HAP-1 (cell line): ENCODE results near the gene SVIL.
A peak's percentile ranks its signal among the peaks of the same experiment; 100 is the strongest.

Source experiments
- DNase-seq, 2 experiments: peaks; one replicate each; pipeline ENCODE4 v3.0.0-alpha.2; 2016 to 2020; ENCODE audit warnings: low spot score in 2 of 2
- H3K27me3 ChIP-seq: fragments of 250-450 bp; sonication (Bioruptor Pico); 2 replicates; pipeline ENCODE4 v1.5.1; 2020; ENCODE audit warnings: low read depth, mild to moderate bottlenecking, moderate library complexity
- H3K36me3 ChIP-seq: fragments of 250-450 bp; sonication (Bioruptor Pico); replicated peaks from 2 replicates; pipeline ENCODE4 v1.5.1; 2020; ENCODE audit warnings: mild to moderate bottlenecking
- H3K4me1 ChIP-seq: fragments of 250-450 bp; sonication (Bioruptor Pico); 2 replicates; pipeline ENCODE4 v1.5.1; 2020; ENCODE audit warnings: mild to moderate bottlenecking
- H3K4me3 ChIP-seq: fragments of 250-450 bp; sonication (Bioruptor Pico); 2 replicates; pipeline ENCODE4 v1.5.1; 2020; ENCODE audit warnings: mild to moderate bottlenecking, moderate library complexity
- H3K9me3 ChIP-seq: fragments of 250-450 bp; sonication (Bioruptor Pico); 2 replicates; pipeline ENCODE4 v1.5.1; 2020; ENCODE audit warnings: mild to moderate bottlenecking, moderate library complexity
- in situ Hi-C: fragments of 300-500 bp; cut with MboI; formaldehyde crosslinking; loops from 3 replicates; pipeline ENCODE4 v1.14.3; 2020; ENCODE audit warnings: low sequenced_read_pairs, inconsistent platforms, mixed read lengths

The SVIL gene

DNA sequence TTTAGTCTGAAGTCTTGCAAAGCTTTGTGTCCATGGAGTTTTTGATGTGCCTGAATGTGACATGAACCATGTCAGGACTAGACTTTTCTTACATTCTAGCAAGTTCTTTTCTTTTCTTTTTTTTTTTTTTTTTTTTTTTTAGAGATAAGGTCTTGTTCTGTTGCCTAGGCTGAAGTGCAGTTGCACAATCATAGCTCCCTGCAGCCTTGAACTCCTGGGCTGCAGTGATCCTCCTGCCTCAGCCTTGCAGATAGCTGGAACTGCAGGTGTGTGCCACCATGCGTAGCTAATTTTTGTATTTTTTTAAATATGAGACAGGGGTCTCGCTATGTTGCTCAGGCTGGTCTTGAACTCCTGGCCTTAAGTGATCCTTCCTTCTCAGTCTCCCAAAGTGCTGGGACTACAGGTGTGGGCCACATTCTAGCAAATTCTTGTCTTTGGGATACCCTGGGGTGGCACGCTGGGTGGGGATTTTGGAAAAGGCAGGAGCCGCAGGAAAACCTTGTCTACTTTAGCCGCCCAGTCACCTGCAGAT is 152.8 kb downstream of the SVIL start:
- DNase-seq, result no peak
- H3K36me3 ChIP-seq, result no peaks in the 10 kb centered on the region
- in situ Hi-C loops, result no loop called here
- H3K27me3 ChIP-seq, result no peaks in the 10 kb centered on the region
- H3K9me3 ChIP-seq, result no peaks in the 10 kb centered on the region
- H3K4me1 ChIP-seq, result no peaks in the 10 kb centered on the region
- no peak overlapping the region for H3K4me3 ChIP-seq

DNA sequence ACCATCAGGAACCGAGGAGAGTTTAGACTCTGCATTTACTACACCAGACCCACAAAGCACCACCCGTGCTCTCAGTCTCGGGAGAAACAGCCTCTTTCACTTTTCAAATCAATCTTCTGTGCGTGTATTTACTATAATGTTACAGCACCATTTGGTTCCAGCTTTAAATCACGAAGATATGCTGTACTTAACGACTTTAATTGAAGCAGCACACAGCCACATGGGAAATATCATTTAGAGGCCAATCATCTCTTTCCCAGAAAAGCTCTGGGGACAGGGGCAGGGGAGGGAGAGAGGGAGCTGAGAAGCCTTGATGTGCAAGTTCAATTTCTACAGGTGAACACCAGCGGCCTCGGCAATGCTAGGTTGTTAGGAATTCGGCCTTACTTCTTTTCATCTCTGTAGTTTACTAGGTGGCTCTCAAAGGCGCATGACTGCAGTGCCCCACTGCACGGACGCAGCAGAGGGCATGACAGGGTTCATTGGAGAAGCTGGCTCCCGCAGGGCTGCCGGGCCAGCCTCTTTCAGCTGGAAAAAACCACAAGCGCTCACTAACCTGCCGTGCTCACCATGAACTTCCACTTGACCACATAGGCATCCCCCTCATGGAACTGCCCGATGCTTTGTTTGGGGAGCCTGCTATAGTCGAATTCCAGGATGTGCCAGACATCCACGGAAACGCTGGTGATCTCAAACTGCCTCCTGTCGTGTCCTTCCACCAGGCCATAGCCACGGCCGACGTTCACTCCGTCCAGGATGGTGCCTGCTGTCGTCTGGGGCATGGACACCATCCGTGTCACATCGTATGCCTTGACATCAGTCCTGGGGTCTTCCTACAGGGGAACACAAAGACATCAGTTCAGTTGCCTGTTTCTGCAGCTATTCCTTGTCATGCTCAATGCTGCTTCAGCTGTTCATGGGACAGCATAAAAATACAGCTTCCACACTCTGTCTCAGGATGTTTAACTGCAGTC is 154.5 kb downstream of the SVIL start:
- Histone ChIP-seq H3K9me3 (no peaks in the 10 kb centered on the region), H3K36me3 (no peaks in the 10 kb centered on the region), H3K4me3 (no peak overlapping the region), H3K27me3 (no peaks in the 10 kb centered on the region), H3K4me1 (no peaks in the 10 kb centered on the region)
- in situ Hi-C loops, result no loop called here
- no peak for DNase-seq

DNA sequence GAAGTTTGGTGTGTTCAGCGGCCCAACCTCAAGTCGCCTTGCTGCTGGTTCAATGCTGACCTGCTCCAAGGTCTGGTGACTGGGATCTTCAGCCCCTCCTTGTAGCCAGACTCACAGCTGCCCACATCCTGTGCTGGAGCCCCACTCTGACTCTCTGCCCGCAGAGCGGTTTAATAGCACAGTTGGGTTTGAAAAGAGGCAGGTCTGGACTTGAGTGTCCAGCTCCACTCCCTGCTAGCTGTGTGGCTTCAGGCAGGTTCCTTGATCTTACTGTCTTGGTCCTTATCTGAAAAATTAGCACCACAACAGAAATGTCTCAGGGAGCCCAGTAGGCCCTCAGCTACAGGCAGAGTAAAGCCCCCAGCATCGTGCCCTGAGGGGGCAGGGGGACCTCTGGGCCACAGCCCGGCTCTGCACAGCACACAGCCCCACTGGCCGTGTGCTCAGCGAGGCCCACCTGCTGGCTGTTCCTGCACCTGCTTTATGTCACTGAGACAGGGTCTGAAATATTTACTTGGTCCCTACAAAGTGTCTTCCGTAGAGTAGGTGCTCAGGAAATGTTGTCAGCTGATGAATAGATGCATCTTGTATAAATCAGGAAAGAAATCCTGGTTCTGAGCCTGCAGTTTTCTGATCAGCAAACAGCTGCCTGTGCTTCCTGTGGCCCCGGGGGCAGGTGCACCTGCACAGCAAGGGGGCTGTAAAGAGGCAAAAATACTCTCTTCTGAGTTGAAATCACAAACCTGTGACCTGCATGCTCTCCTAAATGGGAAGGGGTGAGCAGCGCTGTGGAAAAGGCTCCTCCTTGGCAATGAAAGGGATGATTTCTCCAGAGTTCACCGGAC is 155.5 kb downstream of the SVIL start:
- H3K36me3 ChIP-seq, result no peaks in the 10 kb centered on the region
- no peaks in the 10 kb centered on the region for H3K9me3 ChIP-seq
- no peak overlapping the region for H3K4me3 ChIP-seq
- no peaks in the 10 kb centered on the region for H3K4me1 ChIP-seq
- DNase-seq, result no peak
- H3K27me3 ChIP-seq, result no peaks in the 10 kb centered on the region
- in situ Hi-C loops, result no loop called here

DNA sequence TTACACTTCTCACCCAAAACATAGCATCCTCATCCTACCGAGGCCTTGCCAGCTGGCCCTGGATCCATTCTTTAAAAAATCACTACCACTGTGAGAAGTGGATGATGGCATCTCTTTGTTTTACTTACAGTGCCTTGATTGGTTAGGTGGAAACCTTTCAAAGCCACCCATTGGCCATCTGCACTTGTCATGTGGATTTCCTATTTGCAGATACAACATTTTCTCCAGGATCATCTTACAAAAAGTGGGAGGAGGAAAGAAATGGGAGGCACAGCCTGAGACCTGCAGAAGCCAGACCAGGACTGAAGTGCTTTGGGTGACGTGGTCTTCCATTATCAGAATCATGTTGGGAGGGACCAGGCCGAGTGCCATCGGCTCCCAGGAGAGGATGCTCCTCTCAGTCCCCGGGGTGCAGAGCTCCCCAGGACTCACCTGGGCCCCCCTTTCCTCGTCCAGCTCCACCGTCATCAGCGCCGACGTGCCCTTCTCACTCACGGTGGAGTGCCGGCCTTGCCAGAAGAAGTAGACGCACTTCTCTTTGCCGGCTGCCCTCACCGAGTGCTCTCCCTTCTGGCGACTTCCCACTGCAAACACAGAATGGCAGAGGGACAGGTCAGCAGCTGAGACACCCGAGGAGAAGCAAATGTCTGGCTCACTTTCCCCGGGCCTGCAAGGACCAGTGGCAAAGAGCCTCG is 161.2 kb downstream of the SVIL start:
- DNase-seq, result no peak
- in situ Hi-C loops, result no loop called here
- Histone ChIP-seq H3K4me3 (no peak overlapping the region), H3K4me1 (peaks cover 8% of the 10 kb centered on the region; the same call in 1 of the 2 replicates), H3K36me3 (peaks cover 3% of the 10 kb centered on the region; the same call in 1 of the 2 replicates), H3K27me3 (no peaks in the 10 kb centered on the region), H3K9me3 (no peaks in the 10 kb centered on the region)

DNA sequence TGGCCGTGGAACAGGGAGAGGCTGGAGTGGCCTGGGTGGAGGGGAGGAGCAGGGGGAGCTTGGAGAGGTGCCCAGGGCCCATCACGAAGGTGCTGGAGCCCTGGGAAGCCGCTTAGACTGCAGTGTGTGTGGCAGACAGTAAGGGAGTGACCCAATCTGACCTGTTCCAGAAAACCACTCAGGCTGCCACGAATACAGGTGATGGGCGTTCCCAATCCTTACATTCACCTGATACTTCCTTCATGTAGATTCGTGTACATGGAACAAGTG is 161.7 kb downstream of the SVIL start:
- Histone ChIP-seq H3K4me1 (peaks cover 8% of the 10 kb centered on the region; the same call in 1 of the 2 replicates), H3K9me3 (no peaks in the 10 kb centered on the region), H3K36me3 (peaks cover 3% of the 10 kb centered on the region; the same call in 1 of the 2 replicates), H3K27me3 (no peaks in the 10 kb centered on the region), H3K4me3 (no peak overlapping the region)
- DNase-seq, result no peak
- in situ Hi-C loops, result no loop called here

DNA sequence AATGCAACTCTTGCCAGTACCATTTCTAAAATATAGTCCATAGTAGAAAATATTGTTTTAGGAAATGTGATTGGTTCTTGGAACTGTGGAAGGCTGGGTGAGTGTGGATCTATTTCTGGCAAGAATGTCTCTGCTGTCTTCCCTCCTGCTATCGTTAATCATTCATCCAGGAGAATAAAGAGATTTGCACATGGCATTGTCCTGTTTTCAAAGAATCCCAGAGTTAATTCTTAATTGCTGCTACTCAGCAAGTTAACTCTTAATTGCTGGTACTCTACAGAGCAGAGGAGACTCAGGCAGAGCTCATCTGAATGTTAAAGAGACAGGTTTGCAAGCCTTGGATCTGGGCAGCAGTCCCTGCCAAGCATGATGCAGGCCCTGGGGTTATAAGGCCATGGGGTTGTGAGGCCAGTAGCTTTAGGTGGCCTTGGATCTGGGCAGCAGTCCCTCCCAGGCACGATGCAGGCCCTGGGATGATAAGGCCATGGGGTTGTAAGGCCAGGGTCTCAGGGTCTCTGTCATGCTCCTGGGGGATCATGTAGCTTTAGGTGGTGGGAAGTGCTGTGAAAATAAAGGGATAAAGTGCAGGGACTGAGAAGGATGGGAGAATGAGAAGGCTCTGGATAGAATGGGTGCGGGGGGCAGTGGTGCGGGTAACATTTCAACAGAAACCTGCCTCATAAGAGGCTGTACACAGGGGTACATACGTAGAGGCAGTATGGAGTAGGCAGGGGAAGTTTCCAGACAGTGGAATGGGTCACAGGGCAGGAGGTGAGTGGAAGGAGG is 162.3 kb downstream of the SVIL start:
- in situ Hi-C loops, result no loop called here
- Histone ChIP-seq H3K36me3 (peaks cover 3% of the 10 kb centered on the region; the same call in 1 of the 2 replicates), H3K4me3 (no peak overlapping the region), H3K4me1 (peaks cover 8% of the 10 kb centered on the region; the same call in 1 of the 2 replicates), H3K27me3 (no peaks in the 10 kb centered on the region), H3K9me3 (no peaks in the 10 kb centered on the region)
- peak in 1 of 2 experiments; percentile 38 for DNase-seq

DNA sequence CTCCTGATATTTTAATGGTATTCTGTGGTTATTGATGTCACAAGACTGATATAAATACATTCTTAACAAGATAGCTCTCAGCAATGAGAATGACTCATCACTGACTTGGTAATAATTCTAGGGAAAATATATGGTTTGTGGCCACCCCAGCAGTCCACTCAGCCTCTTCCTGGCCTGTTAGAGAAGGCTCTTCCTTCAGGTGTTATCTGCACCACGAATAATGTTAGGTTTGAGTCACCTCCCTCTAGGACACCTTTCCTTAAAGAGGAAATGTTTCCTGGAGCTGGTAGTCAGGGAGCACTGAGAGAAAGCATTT is 163.3 kb downstream of the SVIL start:
- Histone ChIP-seq H3K36me3 (peaks cover 3% of the 10 kb centered on the region; the same call in 1 of the 2 replicates), H3K9me3 (no peaks in the 10 kb centered on the region), H3K27me3 (no peaks in the 10 kb centered on the region), H3K4me3 (no peak overlapping the region), H3K4me1 (peaks cover 8% of the 10 kb centered on the region; the same call in 1 of the 2 replicates)
- in situ Hi-C loops, result no loop called here
- DNase-seq, result no peak

DNA sequence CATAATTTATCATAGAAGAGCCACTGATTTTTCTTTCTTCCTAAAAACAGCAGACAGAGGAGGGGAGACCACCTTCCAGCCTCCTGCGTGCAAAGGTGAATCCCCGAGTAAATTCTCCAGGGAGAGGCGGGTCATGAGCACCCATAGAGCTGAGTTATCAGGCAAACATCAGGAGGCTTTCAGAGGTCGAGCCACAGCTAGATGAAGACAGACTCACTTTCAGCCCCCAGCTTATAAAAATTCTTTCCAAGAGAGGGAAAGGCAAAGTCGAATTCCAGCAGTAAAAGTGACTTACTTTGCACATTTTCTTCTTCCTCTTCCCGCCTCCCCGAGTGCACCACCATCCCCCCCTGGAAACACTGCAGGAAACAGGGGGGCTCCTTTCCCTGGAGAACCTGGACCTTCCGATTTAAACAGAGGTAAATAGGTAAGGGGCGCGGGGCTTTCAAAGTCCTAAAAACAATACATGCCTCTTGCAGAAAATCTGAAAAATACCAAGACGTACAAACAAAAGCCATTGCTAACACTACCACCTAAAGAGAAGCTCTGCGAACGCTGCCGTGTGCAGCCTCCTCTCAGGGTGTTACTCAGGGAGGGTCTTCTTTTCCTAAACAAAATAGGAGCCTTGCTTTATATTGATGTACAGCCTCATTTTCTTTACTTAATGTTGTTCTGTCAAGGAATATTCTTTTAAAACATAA is 163.8 kb downstream of the SVIL start:
- in situ Hi-C loops, result no loop called here
- Histone ChIP-seq H3K27me3 (no peaks in the 10 kb centered on the region), H3K4me1 (peaks cover 8% of the 10 kb centered on the region; the same call in 1 of the 2 replicates), H3K9me3 (no peaks in the 10 kb centered on the region), H3K4me3 (no peak overlapping the region), H3K36me3 (peaks cover 3% of the 10 kb centered on the region; the same call in 1 of the 2 replicates)
- no peak for DNase-seq

DNA sequence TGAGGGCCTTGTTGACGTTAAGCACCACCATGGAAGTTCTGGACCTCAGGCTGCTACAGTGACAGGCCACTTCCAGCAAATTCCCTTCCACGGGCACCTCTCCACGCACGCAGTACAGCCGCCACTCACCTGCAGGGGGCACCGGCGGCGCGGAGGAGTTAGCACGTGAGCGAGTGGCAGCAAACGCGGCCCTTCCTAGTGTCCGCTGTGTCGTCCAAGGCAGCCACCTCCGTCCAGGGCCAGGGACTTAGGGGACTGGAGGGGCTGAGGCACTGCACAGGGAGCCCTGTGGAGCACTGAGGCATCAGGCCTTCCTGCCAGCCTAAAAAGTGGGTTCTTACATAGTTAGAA is 164.4 kb downstream of the SVIL start:
- H3K27me3 ChIP-seq, result no peaks in the 10 kb centered on the region
- in situ Hi-C loops, result no loop called here
- no peak overlapping the region for H3K4me3 ChIP-seq
- H3K9me3 ChIP-seq, result no peaks in the 10 kb centered on the region
- peaks cover 8% of the 10 kb centered on the region; the same call in 1 of the 2 replicates for H3K4me1 ChIP-seq
- peaks cover 3% of the 10 kb centered on the region; the same call in 1 of the 2 replicates for H3K36me3 ChIP-seq
- DNase-seq, result peak in 1 of 2 experiments; percentile 59

DNA sequence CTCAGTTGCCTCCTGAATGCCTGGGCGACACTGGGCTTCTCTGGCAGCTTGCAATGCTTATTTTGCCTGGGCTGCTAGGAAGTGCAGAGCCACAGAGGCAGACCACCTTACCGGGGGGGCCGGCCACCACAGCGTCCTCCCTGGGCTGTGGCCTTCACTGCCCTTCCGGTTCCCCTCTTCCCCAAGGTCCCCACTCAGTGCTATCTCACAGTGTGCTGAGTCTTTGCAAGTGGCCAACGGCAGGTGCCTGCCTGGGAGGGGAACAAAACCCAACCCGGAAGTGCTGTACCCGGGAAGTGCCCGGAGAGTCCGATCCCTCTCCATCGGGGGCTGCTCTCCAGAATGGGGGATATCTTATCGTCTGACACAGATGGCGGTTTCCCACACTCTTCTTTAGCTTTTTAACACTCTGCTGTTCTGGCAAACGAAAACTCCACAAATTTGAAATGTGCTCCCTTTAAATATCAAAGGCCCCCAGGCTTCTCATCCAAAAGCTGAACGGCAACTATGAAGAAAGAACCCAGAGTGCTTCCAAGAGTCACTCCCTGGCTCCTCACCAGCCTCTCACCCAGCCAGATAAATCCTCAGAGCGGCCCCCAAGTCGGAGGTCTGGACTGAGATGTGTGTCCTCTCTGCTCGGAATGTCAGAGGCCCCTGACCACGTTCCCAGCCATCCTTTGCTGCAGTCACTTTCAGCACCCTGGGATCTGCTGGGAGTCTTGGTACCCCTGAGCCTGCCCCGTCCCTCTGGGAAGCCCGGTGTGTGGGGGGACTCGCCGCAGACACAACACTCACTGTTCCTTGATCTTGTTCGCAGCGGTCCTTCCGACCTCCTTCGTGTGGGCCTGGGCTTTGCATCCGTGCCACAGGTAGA is 165.1 kb downstream of the SVIL start:
- no peak overlapping the region for H3K4me3 ChIP-seq
- peaks cover 3% of the 10 kb centered on the region; the same call in 1 of the 2 replicates for H3K36me3 ChIP-seq
- DNase-seq, result no peak
- no peaks in the 10 kb centered on the region for H3K9me3 ChIP-seq
- no peaks in the 10 kb centered on the region for H3K27me3 ChIP-seq
- in situ Hi-C loops, result no loop called here
- H3K4me1 ChIP-seq, result peaks cover 8% of the 10 kb centered on the region; the same call in 1 of the 2 replicates

DNA sequence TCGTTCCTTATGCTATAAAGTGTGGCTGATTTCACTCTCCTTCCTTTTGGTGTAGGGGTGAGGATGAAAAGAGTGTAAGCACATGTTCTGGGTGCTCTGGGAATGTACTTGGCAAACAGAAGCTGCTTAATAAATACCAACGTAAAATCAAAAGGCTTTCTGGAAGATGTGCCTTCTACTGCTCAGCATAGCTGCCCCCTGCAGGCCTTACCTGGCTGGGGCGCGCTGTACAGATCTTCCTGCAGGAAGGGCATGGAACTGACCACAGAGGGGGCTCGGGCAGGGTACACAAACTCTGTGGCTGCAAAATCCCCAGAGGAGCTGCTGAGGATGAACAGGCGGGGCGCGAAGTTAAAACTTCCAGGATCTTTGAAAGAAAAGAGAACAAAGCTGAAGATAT is 169.4 kb downstream of the SVIL start:
- DNase-seq, result peak in 1 of 2 experiments; percentile 37
- Histone ChIP-seq H3K27me3 (no peaks in the 10 kb centered on the region), H3K36me3 (peaks cover 3% of the 10 kb centered on the region; the same call in 1 of the 2 replicates), H3K4me1 (no peaks in the 10 kb centered on the region), H3K9me3 (no peaks in the 10 kb centered on the region), H3K4me3 (no peak overlapping the region)
- in situ Hi-C loops, result no loop called here
